Anterior cingulate cortex (tissue), 58 donors: ENCODE data around the gene KIRREL1.

ENCODE experiments used
- DNase-seq, 58 donors: peaks; one replicate each; lab custom pipeline; 2025; lab: John Stamatoyannopoulos, UW

Gene KIRREL1

GRCh38 chr1:158058237-158058985 lies 65.0 kb downstream of the KIRREL1 start:
- no peak for DNase-seq

- DNase-seq = no peak
Measured at GRCh38 chr1:158059984-158060383, 66.5 kb downstream of the KIRREL1 start.

DNA sequence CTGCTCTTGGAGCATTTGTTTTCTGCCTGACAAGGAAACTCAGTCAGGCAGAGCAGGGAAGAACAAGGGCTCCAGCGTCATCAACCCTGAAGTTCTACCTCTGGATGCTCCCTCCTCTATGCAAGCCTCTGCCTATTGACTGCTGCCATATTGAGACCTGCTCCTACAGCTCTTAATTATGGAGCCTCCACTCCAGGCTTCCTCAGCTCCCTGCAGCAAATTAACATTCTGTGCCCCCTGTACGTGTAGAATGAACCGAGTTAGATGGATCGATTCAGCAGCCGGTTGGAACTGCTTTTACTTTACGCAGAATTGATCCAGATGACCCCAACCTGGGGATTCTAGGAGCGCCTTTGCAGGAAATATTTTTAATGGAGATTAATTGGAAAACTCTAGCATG lies 68.7 kb downstream of the KIRREL1 start:
- DNase-seq = no peak

- DNase-seq = no peak
Measured at GRCh38 chr1:158067662-158068061, 74.2 kb downstream of the KIRREL1 start.

DNA sequence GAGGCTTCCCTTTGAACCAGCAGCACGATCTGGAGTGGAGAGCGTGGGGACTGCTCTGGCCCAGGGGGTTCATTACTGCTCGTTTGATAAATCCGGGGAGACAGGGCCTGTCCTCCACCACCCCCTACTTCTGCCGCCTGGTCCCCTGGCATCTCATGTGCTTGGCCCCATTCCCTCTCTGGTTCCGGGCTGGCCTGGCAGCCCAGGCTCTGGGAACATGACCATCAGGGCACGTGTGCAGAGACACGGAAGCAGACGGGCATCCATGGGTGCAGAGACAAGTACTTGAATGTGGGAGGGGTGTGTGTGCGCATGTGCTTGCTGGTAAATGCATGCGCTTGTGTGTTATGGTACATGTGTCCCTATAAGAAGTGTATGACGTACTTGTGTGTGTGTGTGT lies 75.5 kb downstream of the KIRREL1 start:
- no peak for DNase-seq

DNA sequence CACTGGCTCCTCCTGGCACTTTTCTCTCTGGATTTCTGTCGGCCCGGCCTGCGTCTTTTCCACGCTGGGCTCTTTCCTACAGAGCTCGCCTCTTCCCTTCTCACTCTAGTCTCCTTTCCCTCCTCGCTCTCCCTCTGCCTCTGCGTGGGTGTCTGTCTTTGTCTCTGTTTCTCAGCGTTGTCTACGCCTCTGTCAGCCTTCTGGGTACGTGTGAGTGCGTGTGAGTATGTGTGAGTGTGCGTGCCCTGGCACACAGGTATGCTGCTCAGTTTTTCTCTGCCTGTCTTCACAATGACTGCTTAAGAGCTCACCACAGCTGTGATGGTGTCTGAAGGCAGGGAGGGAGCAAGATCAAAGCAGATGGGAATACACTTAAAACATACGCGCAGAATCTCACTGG lies 77.7 kb downstream of the KIRREL1 start:
- DNase-seq = peak in 17 of 58 donors; percentile 3 to 51 (median 15)

DNA sequence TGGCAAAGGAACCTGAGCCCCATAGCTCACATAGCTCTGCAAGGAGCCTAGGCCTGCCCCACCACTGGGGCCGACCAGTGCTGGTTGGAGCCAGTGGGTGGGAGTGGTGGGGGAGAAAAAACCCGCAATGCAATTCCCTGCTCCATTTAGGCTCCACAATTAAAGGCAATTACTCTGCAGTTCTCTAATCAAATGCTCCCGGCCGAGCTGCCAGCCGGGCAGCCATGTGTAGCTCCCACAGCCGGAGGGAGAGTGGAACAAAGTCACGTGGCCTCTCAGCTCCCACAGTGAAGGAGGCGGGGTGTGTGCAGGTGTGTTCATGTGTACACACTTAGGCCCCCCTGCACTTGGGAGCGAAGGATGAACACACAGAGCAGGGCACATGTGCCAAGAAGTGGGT lies 81.6 kb downstream of the KIRREL1 start:
- peak in 16 of 58 donors; percentile 5 to 31 (median 14) for DNase-seq

GRCh38 chr1:158076441-158076840 lies 83.0 kb downstream of the KIRREL1 start:
- DNase-seq = no peak

- DNase-seq = no peak
Measured at GRCh38 chr1:158077411-158078256, 84.2 kb downstream of the KIRREL1 start.

GRCh38 chr1:158078569-158079080 lies 85.2 kb downstream of the KIRREL1 start:
- DNase-seq = no peak

GRCh38 chr1:158080066-158080465 lies 86.6 kb downstream of the KIRREL1 start:
- no peak for DNase-seq

DNA sequence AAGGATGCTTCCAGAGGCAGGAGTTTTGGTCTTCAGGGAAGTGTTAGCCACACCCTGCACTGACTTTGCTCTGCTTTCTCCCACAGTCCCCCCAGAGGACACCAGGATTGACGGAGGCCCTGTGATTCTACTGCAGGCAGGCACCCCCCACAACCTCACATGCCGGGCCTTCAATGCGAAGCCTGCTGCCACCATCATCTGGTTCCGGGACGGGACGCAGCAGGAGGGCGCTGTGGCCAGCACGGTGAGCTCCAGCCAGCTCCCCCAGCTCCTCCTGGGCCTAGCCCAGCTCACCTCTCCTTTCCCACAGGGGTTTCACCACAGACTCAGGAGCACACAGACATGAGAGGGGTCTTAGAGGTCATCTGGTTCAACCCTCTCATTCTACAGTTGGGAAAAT lies 90.9 kb downstream of the KIRREL1 start:
- DNase-seq = no peak

- DNase-seq = no peak
Measured at GRCh38 chr1:158084747-158085146, 91.3 kb downstream of the KIRREL1 start.

DNA sequence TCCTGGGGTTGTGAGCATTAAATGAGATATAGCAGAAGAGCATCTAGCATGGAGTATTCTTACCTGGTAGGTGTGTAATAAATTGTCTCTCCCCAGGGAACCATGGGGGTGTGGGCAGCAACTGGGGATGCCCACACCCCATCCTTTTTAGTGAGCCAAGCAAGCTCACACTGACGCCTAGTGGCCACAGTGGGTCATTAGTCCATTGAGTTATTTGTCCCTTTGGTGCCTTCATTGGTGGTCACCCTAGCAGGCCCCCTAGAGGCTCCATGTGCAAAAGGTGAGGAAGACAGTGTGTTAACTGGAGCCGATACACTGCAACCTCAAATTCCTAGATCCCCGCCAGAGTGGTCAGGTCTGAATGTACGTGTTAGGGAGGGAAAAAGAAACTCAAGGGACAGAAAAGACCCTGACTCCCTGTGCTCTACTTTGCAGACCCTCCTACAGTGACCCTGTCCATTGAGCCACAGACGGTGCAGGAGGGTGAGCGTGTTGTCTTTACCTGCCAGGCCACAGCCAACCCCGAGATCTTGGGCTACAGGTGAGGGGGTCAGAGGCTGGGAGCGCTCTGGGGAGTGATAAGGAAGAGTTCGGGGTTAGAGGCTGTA lies 94.0 kb downstream of the KIRREL1 start:
- DNase-seq = peak in 19 of 58 donors; percentile 1 to 33 (median 10)

GRCh38 chr1:158089476-158089875 lies 96.0 kb downstream of the KIRREL1 start:
- DNase-seq = no peak

DNA sequence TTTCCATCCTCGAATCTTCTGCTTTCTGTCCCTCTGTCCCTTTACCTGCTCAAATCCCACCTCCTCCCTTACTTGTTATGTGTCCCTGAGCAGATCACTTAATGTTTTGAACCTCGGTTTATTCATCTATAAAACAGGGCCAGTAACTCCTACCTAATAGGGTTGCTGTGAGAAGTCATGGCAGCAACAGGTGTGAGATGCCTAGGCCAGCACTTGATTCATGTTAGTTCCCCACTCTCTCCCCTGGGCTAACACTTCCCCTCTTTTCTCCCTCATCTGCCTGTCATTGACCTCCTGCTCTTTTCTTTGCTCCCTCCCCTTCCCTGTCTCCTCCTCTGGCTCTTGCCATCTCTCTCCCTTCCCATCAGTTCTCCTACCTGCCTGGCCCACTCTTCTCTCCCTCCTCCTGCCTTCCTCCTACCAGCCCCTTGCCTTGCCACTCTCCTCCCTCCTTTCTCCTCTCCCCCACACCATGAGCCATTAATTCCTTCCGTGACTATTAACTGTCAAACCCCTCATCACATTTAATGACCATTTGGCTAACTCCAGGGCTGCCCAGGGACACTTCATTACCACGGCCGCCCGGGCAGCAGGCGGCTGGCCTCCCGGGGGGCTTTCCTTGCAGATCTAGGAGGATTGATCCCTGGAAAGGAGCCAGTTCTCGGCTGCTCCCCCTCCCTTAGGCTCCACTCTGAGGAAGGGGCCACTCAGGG lies 96.6 kb downstream of the KIRREL1 start:
- no peak for DNase-seq

DNA sequence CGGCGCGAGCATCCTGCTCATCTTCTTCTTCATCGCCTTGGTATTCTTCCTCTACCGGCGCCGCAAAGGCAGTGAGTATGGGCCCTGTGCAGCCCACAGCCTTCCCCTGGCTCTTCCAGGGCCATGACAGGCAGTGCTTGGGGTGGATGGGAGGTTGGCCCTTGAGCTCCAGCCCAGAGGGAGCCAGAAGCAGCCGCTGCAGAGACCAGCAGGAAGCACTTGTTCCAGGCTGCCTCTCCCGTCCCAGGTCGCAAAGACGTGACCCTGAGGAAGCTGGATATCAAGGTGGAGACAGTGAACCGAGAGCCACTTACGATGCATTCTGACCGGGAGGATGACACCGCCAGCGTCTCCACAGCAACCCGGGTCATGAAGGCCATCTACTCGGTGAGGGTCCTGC lies 99.9 kb downstream of the KIRREL1 start:
- DNase-seq = no peak

DNA sequence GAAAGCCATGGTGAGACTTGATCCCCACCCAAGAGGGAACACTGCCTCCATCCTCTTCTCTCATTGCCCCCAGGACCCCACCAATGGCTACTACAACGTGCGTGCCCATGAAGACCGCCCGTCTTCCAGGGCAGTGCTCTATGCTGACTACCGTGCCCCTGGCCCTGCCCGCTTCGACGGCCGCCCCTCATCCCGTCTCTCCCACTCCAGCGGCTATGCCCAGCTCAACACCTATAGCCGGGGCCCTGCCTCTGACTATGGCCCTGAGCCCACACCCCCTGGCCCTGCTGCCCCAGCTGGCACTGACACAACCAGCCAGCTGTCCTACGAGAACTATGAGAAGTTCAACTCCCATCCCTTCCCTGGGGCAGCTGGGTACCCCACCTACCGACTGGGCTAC lies 101.1 kb downstream of the KIRREL1 start:
- no peak for DNase-seq

DNA sequence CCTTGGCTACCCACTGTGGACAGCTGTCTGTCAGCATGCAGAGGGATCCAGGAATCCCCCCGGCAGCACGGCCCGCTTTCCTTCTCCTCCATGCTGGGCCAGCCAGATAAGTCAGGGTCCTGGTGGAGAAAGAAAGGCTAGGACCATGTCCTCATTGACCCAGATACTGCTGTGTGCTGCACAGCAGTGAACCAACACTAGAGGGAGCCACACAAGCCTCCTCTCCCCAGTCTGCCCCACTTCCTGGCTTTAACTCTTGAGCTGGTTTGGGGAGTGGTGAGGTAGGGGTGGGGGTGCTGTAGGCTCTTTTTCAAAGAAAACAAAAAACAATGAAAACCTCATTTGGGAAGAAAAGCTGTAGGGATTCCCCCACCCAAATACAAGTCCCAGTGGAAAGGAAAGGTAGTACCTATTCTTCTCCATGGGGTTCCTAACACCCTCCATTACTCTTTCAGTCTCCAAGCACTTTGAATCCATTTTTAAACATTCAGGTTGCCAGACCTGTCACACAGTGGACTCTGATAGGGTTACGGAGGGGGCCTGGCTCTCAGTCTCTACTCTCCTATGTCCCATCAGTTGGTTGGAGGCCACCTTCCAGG lies 102.4 kb downstream of the KIRREL1 start:
- peak in 1 of 58 donors; percentile 4 for DNase-seq

DNA sequence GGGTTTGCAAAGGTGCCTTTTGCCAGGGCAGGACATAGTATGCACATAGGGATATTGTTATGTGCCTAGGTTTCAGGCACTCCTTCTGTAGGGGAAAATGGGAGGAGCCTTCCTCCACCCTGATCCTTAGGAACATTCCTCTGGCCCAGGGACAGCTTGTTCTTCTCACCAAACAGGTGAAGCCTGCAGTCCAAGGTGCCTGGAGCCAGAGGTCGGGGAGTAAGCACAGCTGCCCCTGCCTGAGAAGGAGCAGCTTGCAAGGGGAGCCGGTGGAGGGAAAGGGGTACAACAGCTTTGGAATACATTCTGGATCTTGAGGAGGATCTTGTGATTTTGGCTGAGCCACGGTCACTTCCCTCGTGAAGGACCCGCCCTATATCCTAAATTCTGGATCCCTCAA lies 104.8 kb downstream of the KIRREL1 start:
- DNase-seq = no peak
